Body of pancreas (tissue), 4 donors: ENCODE results near the gene RNF130. TPM values are rescaled to one million over a fixed set of nuclear protein-coding genes. Genes with fewer than 3 reads are reported as not detected.

Experiments
- ATAC-seq: fragments of 150-250 bp; one replicate; pipeline ENCODE4 v1.9.1; 2016
- DNase-seq, 4 donors: peaks; one replicate each; pipeline ENCODE4 v3.0.0-alpha.2; 2019
- H3K27ac ChIP-seq, 4 donors: fragments of 200-600 bp; sonication (generic); 1 replicate in 3 of 4; 2 replicates in 1 of 4; pipeline versions ENCODE4 v1.5.1 to v1.6.1; 2016 to 2019; ENCODE audit warnings: mild to moderate bottlenecking in 1 of 4, mixed read lengths in 1 of 4, moderate library complexity in 1 of 4
- H3K27me3 ChIP-seq, 2 donors: fragments of 200-600 bp; sonication (generic); one replicate each; pipeline ENCODE4 v1.6.0; 2016; ENCODE audit warnings: mild to moderate bottlenecking in 1 of 2
- H3K36me3 ChIP-seq, 2 donors: fragments of 200-600 bp; sonication (generic); replicated peaks in 1 of 2; 2 replicates each; pipeline ENCODE4 v1.5.1; 2016; ENCODE audit warnings: low read depth in 2 of 2; ENCODE audit not compliant: insufficient read depth in 1 of 2
- H3K4me1 ChIP-seq: fragments of 200-600 bp; sonication (generic); one replicate; pipeline ENCODE4 v1.6.0; 2016
- H3K4me3 ChIP-seq, 2 donors: fragments of 200-600 bp; sonication (generic); 1 replicate in 1 of 2; 2 replicates in 1 of 2; pipeline ENCODE4 v1.5.1; 2016 to 2019
- H3K9me3 ChIP-seq, 3 donors: fragments of 200-600 bp; sonication (generic); 1 replicate in 2 of 3; 2 replicates in 1 of 3; pipeline ENCODE4 v1.5.1; 2016
- POLR2A ChIP-seq, 3 donors: fragments of 450-650 bp; IDR thresholded peaks; one replicate each; pipeline ENCODE4 v1.6.1; 2016; ENCODE audit warnings: antibody characterized with exemption in 3 of 3, mild to moderate bottlenecking in 2 of 3
- WGBS, 2 donors: methylation state at CpG; one replicate each; pipeline ENCODE4 v1.1.5; 2017; 5-methylcytosine and 5-hydroxymethylcytosine counted together
- intact Hi-C: fragments of 100-400 bp; cut with DNase I; formaldehyde crosslinking; loops from one replicate; pipeline ENCODE4 v1.15.1; 2023
- total RNA-seq, 2 donors: library from RNA; depleted of rRNA; stranded (reverse); fragments of >200 nt; gene quantifications; one replicate each; pipeline ENCODE4 v1.1.0, GENCODE V29; 2016
- TF ChIP-seq, protein P1 (sequence below), 7 experiments: fragments of 450-650 bp in 4 of 7; fragments of 200-600 bp in 3 of 7; sonication (generic) in 3 of 7; IDR thresholded peaks; one replicate each; pipeline ENCODE4 v1.5.1; 2016 to 2019; ENCODE audit warnings: antibody characterized with exemption in 7 of 7

RNF130 gene
- total RNA-seq, 2 donors from 2014 or later, result 32.3 to 58.9 TPM

DNA sequence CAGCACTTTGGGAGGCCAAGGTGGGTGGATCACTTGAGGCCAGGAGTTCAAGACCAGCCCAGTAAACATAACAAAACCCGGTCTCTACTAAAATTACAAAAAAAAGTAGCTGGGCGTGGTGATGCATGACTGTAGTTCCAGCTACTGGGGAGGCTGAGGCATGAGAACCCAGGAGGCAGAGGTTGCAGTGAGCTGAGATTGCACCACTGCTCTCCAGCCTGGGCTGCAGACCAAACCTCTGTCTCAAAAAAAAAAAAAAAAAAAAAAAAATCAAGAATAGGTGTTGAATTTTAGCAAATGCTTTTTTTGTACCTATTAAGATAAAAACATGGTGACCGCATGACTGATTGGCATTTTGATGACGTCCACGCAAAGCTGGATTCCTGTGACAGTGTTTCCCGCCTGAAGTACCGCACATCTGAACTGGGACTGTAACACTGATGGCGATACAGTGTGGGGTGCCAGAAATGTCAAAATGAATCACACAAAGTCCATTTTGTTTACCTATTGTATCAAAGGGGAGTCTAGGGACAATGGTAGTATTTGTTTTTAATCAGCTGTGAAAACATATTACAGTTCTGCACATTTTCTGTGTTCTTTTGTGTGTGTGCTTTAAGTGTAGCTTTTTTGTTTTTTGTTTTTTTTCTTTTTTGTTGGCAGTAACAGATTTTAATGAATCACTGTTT is 140.6 kb downstream of the RNF130 start:
- Histone ChIP-seq H3K27ac (peak overlapping the region in 2 of 4 donors; percentile 29 to 39), H3K27me3 (no peaks in the 10 kb centered on the region), H3K4me1 (peaks cover 7% of the 10 kb centered on the region), H3K4me3 (no peak overlapping the region), H3K36me3 (no peaks in the 10 kb centered on the region), H3K9me3 (no peaks in the 10 kb centered on the region)
- TF ChIP-seq, protein P1, sequence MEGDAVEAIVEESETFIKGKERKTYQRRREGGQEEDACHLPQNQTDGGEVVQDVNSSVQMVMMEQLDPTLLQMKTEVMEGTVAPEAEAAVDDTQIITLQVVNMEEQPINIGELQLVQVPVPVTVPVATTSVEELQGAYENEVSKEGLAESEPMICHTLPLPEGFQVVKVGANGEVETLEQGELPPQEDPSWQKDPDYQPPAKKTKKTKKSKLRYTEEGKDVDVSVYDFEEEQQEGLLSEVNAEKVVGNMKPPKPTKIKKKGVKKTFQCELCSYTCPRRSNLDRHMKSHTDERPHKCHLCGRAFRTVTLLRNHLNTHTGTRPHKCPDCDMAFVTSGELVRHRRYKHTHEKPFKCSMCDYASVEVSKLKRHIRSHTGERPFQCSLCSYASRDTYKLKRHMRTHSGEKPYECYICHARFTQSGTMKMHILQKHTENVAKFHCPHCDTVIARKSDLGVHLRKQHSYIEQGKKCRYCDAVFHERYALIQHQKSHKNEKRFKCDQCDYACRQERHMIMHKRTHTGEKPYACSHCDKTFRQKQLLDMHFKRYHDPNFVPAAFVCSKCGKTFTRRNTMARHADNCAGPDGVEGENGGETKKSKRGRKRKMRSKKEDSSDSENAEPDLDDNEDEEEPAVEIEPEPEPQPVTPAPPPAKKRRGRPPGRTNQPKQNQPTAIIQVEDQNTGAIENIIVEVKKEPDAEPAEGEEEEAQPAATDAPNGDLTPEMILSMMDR (IDR thresholded peaks at IDR 0.05), result no peak
- no peak for TF ChIP-seq POLR2A (IDR thresholded peaks at IDR 0.05)
- intact Hi-C loops, result no loop called here
- peak in 1 of 4 donors; percentile 41 for DNase-seq
- peak; percentile 79 for ATAC-seq
- 38 to 49% methylated on average over 8 of the region's 8 CpGs for WGBS, 2 donors

DNA sequence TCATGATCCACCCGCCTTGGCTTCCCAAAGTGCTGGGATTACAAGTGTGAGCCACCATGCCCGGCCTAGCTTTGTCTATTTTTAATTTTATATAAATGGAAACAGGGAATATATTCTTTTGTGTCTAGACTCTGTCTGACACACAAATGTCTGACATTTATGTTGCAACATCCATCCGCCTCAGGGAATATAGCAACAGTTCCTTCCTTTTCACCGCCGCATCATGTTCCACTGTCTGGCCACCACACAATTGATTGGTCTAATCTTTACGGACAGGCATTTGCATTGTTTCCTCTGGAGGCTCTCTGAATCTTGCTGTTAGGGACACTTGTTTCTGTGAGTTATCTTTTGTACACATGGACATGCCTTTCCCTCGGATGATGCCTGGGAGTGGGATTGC is 143.7 kb downstream of the RNF130 start:
- WGBS, 2 donors, result 84 to 88% methylated on average over 7 of the region's 7 CpGs
- TF ChIP-seq, protein P1 (IDR thresholded peaks at IDR 0.05), result no peak
- no peak for TF ChIP-seq POLR2A (IDR thresholded peaks at IDR 0.05)
- H3K4me3 ChIP-seq, result no peak overlapping the region
- H3K4me1 ChIP-seq, result peaks cover 7% of the 10 kb centered on the region
- H3K9me3 ChIP-seq, result no peaks in the 10 kb centered on the region
- intact Hi-C loops, result no loop called here
- ATAC-seq (no peak), DNase-seq (no peak)
- no peaks in the 10 kb centered on the region for H3K27me3 ChIP-seq
- no peak overlapping the region for H3K27ac ChIP-seq
- H3K36me3 ChIP-seq, result no peaks in the 10 kb centered on the region

DNA sequence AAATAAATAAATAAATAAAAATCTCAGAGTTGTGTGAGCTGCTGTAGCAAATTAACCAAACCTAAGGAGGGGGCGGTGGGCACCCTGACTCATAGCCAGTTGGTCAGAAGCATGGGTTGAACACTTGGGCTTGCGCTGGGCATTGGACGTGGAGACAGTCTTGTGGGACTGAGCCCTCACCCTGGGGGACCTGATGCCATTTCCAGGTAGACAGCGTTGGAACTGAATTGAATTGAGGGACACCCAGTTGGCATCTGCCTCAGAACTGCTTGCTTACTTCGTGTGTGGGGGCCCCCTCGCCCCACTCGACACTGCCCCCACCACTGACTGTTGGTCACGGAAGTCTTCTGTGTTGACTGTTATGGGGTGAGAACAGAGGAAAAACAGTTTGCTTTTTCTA is 144.9 kb downstream of the RNF130 start:
- 93% methylated on average over 8 of the region's 8 CpGs for WGBS, 2 donors

DNA sequence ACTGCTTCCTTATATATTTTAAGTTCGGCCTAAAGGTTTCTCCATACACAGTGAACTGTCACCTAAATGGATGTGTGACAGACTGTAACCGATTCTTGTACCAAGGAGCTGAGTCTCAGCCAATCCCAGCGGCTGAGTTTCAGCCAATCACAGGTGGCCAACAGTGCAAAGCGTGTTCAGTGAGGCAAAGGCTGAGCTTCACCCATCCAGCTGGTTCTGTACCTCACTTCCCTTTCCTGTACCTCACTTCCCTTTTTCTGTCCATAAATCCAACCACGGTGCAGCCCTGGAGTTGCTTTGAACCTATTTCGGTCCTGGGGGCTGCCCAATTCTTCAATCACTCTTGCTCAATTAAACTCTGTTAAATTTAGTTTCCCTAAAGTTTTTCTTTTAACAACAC is 148.1 kb downstream of the RNF130 start:
- H3K36me3 ChIP-seq, result no peaks in the 10 kb centered on the region
- WGBS, 2 donors, result 76 to 80% methylated on average over 6 of the region's 6 CpGs
- no peaks in the 10 kb centered on the region for H3K4me1 ChIP-seq
- TF ChIP-seq, protein P1 (IDR thresholded peaks at IDR 0.05), result no peak
- TF ChIP-seq POLR2A (IDR thresholded peaks at IDR 0.05), result no peak
- H3K4me3 ChIP-seq, result no peak overlapping the region
- H3K9me3 ChIP-seq, result no peaks in the 10 kb centered on the region
- intact Hi-C loops, result no loop called here
- H3K27ac ChIP-seq, result no peak overlapping the region
- no peaks in the 10 kb centered on the region for H3K27me3 ChIP-seq
- DNase-seq, result no peak
- ATAC-seq, result no peak

More for the DNA sequence above, 144.9 kb downstream of the RNF130 start:
- no peak overlapping the region for H3K27ac ChIP-seq
- H3K36me3 ChIP-seq, result no peaks in the 10 kb centered on the region
- no peak overlapping the region for H3K4me3 ChIP-seq
- no peaks in the 10 kb centered on the region for H3K9me3 ChIP-seq
- H3K27me3 ChIP-seq, result no peaks in the 10 kb centered on the region
- peaks cover 6% of the 10 kb centered on the region for H3K4me1 ChIP-seq
- no peak for DNase-seq
- no peak for TF ChIP-seq POLR2A (IDR thresholded peaks at IDR 0.05)
- TF ChIP-seq, protein P1 (IDR thresholded peaks at IDR 0.05), result no peak
- no peak for ATAC-seq
- intact Hi-C loops, result no loop called here

DNA sequence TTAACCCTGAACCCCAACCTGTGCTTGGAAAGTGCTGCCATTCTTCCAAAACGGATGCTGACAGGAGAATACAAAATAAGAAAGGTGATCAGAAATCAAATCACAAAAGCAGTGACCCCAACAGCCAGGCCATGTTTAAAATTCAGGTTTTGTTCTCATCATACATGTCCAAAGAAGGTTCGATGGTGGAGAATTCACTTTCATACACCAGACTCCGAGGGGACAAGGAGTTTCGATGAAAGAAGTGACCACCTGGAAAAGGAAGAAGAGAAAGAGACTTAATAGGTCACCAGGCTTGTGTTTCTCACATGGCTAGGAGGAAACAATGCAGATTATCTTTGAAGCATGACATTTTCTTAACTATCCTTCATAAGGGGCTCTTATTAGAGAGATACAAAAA is 151.4 kb downstream of the RNF130 start:
- no peak for ATAC-seq
- H3K9me3 ChIP-seq, result no peaks in the 10 kb centered on the region
- H3K27me3 ChIP-seq, result no peaks in the 10 kb centered on the region
- H3K27ac ChIP-seq, result no peak overlapping the region
- no peaks in the 10 kb centered on the region for H3K36me3 ChIP-seq
- no peak for TF ChIP-seq POLR2A (IDR thresholded peaks at IDR 0.05)
- TF ChIP-seq, protein P1 (IDR thresholded peaks at IDR 0.05), result no peak
- DNase-seq, result no peak
- 80 to 83% methylated on average over 4 of the region's 4 CpGs for WGBS, 2 donors
- intact Hi-C loops, result no loop called here
- no peaks in the 10 kb centered on the region for H3K4me1 ChIP-seq
- H3K4me3 ChIP-seq, result no peak overlapping the region
